PC-9 (cell line): ENCODE data around the gene MYBPH.

ENCODE experiments used
- CTCF ChIP-seq: fragments of 200-600 bp; sonication (generic); conservative IDR thresholded peaks from 2 replicates; pipeline ENCODE4 v1.6.1; 2017; ENCODE audit warnings: mixed run types, antibody characterized with exemption, mild to moderate bottlenecking, moderate library complexity
- EZH2 ChIP-seq: fragments of 200-600 bp; sonication (generic); IDR thresholded peaks from 2 replicates; pipeline ENCODE4 v1.8.0; 2017; ENCODE audit warnings: antibody characterized with exemption, low read depth

DNA sequence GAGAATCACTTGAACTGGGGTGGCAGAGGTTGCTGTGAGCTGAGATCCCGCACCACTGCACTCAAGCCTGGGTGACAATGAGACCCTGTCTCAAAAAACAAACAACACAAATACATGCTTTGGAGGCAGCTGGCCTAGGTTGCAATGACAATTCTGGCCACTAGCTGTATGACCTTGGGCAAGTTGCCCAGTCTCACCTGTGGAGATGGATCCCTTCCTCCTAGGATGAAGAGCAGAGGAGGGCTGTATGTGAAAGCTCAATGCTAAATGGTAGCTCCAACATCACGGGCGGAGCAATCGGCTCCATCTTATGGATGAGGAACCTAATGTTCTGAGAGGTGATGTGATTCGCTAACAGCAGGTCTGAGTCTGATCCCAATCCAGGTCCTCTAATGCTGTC lies 27.5 kb downstream of the MYBPH start:
- peak; percentile 64 for TF ChIP-seq CTCF
- TF ChIP-seq EZH2, result no peak
